ENCODE data around the gene TTC21A. TPM values are rescaled to one million over a fixed set of nuclear protein-coding genes. Genes with fewer than 3 reads are reported as not detected.

The TTC21A gene
- polyA plus RNA-seq, 4 donors, result 6.0 to 19.9 (median 11.8) TPM

DNA sequence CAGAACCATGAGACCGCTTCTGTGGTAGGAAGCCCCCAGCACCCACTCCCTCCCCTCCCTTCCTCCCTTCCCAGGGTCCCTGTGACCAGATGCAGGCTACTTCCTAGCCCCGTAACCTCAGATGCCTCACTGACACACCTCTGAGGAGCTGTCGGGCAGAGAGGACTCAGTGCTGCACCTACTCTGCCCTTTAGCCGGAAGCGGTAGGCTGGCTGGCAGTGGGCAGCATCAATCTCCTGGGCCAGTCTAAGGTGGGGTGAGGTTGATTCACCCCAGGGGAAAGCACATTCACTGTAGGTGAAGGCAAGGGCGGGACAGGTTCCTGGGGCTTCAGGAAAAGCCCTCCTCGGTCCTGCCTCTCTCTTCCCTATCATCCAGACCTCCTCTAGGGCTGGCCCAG is 26.8 kb downstream of the TTC21A start:
- no peak for DNase-seq (ENCODE audit: low read depth in 4 of 4, low spot score in 2 of 4)

DNA sequence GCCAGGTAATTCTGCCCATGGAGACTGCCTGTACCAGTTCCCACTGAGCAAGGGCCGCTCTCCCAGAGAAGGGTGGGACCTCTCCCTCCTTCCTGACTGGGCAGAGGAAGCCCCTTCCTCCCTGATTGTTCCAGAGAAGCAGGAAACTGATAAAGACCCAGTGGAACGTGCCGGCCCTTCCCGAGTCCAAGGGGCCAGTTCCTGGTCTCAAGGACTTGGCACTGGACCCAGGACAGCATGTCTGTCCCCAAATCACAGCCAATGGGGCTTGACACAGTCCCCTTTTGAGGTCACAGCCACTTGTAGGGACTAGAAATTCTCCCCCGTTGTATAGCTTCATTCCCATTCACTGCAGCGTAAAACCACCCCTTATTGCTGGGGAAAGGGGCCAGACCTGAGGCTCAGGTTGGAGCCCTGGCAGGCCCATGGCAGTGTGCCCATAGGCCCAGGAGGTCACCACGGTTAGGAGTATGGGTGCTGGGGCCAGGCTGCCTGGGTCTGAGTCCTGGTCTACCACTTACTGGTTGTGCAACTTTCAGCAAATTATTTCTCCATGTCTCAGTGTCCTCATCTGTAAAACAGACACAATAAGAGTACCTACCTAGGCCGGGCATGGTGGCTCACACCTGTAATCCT is 27.8 kb downstream of the TTC21A start:
- DNase-seq (ENCODE audit: low read depth in 4 of 4, low spot score in 2 of 4), result no peak

GRCh38 chr3:39136533-39137434 is 29.3 kb downstream of the TTC21A start:
- no peak for DNase-seq (ENCODE audit: low read depth in 4 of 4, low spot score in 2 of 4)

- no peak for DNase-seq (ENCODE audit: low read depth in 4 of 4, low spot score in 2 of 4)
Measured at GRCh38 chr3:39137435-39137936, 30.0 kb downstream of the TTC21A start.

DNA sequence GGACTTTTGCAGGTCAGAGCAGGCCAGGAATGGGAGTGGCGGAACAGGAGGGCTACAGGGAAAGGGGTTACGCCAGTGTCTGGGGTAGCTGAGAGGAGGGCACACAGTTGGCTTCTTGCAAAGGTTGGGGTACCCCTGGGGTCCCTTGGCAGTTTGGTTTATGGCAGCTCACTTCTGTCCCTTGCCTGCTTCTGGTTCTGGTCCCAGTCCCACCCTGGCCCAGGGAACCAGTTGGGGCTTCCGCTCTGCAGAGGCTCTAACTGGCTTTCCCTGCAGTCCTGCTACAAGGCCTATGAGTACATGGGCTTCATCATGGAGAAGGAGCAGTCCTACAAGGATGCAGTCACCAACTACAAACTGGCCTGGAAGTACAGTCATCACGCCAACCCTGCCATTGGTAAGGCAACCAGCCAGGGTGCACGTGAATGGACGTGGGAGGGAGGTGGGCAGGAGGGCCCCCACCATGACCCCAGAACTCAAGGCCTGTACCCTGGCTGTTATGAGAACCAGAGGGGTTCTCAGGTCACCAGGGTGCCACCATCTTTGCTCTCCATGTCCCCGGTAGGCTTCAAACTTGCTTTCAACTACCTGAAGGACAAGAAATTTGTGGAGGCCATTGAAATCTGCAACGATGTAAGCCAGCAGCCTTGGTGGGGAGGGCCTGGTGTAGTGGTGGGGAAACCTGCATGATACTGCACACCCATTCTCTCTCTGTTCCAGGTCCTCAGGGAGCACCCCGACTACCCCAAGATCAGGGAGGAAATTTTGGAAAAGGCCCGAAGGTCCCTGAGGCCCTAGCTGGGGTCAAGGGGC is 30.7 kb downstream of the TTC21A start:
- DNase-seq (ENCODE audit: low read depth in 4 of 4, low spot score in 2 of 4), result no peak

DNA sequence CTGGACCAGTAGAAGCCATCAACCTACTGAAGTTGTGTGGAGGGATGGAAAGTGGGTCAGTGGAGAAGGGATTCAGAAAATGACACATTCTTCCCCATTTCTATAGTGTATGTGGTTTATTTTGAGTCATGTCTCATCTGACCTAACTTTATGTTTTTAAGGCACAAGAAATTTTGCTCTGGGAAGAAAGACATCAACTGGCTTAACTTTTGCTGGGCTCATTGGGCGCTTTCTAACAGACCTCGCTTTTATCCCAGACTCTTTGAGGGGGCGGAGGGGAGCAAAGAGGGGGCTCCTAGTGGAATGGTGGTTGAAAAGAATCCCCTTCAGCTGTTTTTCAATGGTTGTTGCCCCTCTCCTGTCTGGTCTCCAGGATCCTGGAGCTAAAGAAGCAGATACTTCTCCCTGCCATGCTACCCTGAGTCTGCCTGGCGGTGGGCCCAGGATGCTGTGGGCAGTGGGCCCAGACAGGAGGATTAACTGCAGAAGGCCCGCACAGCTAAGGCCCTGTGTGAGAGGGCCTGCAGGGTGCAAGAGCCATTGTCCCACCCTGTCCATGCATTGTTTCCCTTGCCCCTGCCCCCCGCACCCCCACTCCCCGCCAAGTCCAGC is 31.4 kb downstream of the TTC21A start:
- DNase-seq (ENCODE audit: low read depth in 4 of 4, low spot score in 2 of 4), result no peak

GRCh38 chr3:39139442-39139841 is 32.0 kb downstream of the TTC21A start:
- DNase-seq (ENCODE audit: low read depth in 4 of 4, low spot score in 2 of 4), result no peak

- no peak for DNase-seq (ENCODE audit: low read depth in 4 of 4, low spot score in 2 of 4)
Measured at GRCh38 chr3:39140341-39140971, 33.0 kb downstream of the TTC21A start.

GRCh38 chr3:39141171-39141995 is 33.9 kb downstream of the TTC21A start:
- DNase-seq (ENCODE audit: low read depth in 4 of 4, low spot score in 2 of 4), result no peak

DNA sequence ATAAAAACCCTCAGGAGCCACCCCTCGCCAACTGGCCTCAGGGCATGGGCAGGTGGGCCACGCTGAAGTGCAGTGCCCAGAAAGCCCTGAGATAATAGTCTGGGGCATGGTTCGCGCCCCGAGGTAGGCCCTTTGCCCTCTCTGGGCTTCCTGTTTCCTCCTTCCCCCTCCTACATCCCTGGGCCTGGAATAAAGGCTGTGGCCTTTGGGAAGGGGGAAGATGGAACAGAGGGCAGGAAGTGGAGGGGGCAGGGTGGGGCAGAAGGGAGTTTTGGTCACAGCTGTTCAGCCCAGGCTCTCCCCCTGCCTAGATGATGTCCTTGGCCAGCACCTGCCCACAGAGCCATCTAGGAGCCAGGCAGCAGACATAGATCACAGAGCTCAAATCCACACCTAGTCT is 34.6 kb downstream of the TTC21A start:
- DNase-seq (ENCODE audit: low read depth in 4 of 4, low spot score in 2 of 4), result no peak

GRCh38 chr3:39143051-39143885 is 35.8 kb downstream of the TTC21A start:
- no peak for DNase-seq (ENCODE audit: low read depth in 4 of 4, low spot score in 2 of 4)

- no peak for DNase-seq (ENCODE audit: low read depth in 4 of 4, low spot score in 2 of 4)
Measured at GRCh38 chr3:39144095-39144747, 36.7 kb downstream of the TTC21A start.

- no peak for DNase-seq (ENCODE audit: low read depth in 4 of 4, low spot score in 2 of 4)
Measured at GRCh38 chr3:39144748-39145380, 37.4 kb downstream of the TTC21A start.

GRCh38 chr3:39146083-39146501 is 38.6 kb downstream of the TTC21A start:
- no peak for DNase-seq (ENCODE audit: low read depth in 4 of 4, low spot score in 2 of 4)

DNA sequence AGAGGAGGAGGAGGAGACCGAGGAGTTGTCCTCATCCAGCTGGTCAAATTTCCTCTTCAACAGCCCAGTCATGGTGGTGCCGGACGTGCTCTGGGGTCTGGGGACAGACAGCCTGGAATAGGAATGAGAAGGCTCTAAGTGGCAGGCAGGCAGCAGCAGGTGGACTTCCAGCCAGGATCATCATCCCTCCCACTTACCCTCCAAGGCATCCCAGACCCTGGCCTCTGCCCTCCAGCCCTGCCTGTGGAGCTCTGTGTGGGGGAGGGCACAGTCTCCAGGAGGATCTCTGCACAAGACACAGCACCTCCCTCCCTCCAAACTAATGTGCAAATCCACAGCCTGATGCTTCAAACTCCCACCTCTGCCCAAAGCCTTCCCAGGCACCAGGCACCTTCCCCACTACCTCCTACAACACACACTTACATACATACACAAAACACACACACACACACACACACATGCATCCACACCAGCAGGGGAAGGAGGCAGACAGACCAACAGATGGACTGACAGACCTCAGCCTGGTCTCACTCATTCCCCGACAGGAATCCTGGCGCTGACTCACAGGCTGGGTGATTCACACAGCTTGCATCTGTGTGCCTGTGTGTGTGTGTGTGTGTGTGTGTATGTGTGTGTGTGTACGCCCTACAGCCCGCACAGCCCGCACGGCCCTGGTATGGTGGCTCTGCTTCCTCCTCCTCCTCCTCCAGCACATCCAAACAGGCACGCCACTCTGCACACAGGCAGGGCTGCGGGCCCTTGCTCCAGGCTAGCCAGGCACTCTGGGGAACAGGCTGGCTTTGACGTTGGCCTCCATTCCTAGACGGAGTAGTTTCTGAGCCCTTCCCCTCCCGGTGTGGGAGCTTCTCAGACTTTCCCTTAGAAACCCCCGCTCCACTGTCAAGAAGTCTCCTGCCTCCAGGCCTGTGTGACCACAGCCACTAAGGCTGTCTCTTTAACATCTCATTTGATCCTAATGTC is 39.4 kb downstream of the TTC21A start:
- no peak for DNase-seq (ENCODE audit: low read depth in 4 of 4, low spot score in 2 of 4)
